Upper lobe of left lung (tissue), 6 donors: Measurements from ENCODE around the gene LMTK3. TPM values are rescaled to one million over a fixed set of nuclear protein-coding genes. Genes with fewer than 3 reads are reported as not detected.

Experiments used
- ATAC-seq, 2 donors: fragments of 200-7000 bp; cut with Tn5 transposase; one replicate each; pipeline ENCODE4 v1.9.1; 2022; ENCODE audit warnings: mild to moderate bottlenecking in 2 of 2, moderate library complexity in 2 of 2; ENCODE audit not compliant: low FRiP score in 2 of 2
- DNase-seq, 2 donors: peaks; one replicate each; pipeline ENCODE4 v3.0.0-alpha.2; 2019 to 2020
- H3K27ac ChIP-seq, 4 donors: fragments of 200-600 bp; sonication (generic); one replicate each; pipeline ENCODE4 v1.5.1; 2016 to 2019
- H3K27me3 ChIP-seq, 4 donors: fragments of 200-600 bp; sonication (generic); one replicate each; pipeline ENCODE4 v1.5.1; 2017 to 2019
- H3K36me3 ChIP-seq, 4 donors: fragments of 200-600 bp; sonication (generic); one replicate each; pipeline ENCODE4 v1.5.1; 2016 to 2019
- H3K4me1 ChIP-seq, 4 donors: fragments of 200-600 bp; sonication (generic); one replicate each; pipeline ENCODE4 v1.5.1; 2018 to 2019
- H3K4me3 ChIP-seq, 4 donors: fragments of 200-600 bp; sonication (generic); one replicate each; pipeline ENCODE4 v1.5.1; 2017 to 2019; ENCODE audit warnings: mild to moderate bottlenecking in 2 of 4, moderate library complexity in 1 of 4
- H3K9me3 ChIP-seq, 4 donors: fragments of 200-600 bp; sonication (generic); one replicate each; pipeline ENCODE4 v1.5.1; 2018 to 2019
- EP300 ChIP-seq, 4 donors: sonication (generic); formaldehyde crosslinking; IDR thresholded peaks; one replicate each; pipeline ENCODE4 v1.5.1; 2017; ENCODE audit warnings: antibody characterized with exemption in 4 of 4, control low read depth in 2 of 4
- POLR2A ChIP-seq, 4 donors: fragments of 450-650 bp; IDR thresholded peaks; one replicate each; pipeline ENCODE4 v1.5.1; 2016 to 2017; ENCODE audit warnings: antibody characterized with exemption in 4 of 4, mild to moderate bottlenecking in 2 of 4
- POLR2AphosphoS5 ChIP-seq, 2 donors: sonication (generic); formaldehyde crosslinking; IDR thresholded peaks; one replicate each; pipeline ENCODE4 v1.5.1; 2017; ENCODE audit warnings: antibody characterized with exemption in 2 of 2
- WGBS, 2 donors: methylation state at CpG; one replicate each; pipeline ENCODE4 v1.1.5; 2017 to 2018; 5-methylcytosine and 5-hydroxymethylcytosine counted together
- total RNA-seq, 6 donors: library from RNA; depleted of rRNA in 4 of 6; stranded (reverse); fragments of >200 nt in 4 of 6; gene quantifications; one replicate each; pipeline versions ENCODE4 v1.1.0 to v1.2.1, GENCODE V29; 2016 to 2021
- TF ChIP-seq, protein P1 (sequence below), 6 experiments: fragments of 450-650 bp in 4 of 6; fragments of 200-600 bp in 2 of 6; sonication (generic) in 2 of 6; IDR thresholded peaks; one replicate each; pipeline ENCODE4 v1.5.1; 2016 to 2019; ENCODE audit warnings: antibody characterized with exemption in 6 of 6
- donor health status: DM: no; HTN: no; CAD: no; lungs with moderate emphysema.
- donor health status: DM: no; HTN: yes; CAD: no; lungs with severe emphysema.

LMTK3 gene
- total RNA-seq, 6 donors from 2014 or later = 4.9 to 45.1 (median 13.1) TPM

DNA sequence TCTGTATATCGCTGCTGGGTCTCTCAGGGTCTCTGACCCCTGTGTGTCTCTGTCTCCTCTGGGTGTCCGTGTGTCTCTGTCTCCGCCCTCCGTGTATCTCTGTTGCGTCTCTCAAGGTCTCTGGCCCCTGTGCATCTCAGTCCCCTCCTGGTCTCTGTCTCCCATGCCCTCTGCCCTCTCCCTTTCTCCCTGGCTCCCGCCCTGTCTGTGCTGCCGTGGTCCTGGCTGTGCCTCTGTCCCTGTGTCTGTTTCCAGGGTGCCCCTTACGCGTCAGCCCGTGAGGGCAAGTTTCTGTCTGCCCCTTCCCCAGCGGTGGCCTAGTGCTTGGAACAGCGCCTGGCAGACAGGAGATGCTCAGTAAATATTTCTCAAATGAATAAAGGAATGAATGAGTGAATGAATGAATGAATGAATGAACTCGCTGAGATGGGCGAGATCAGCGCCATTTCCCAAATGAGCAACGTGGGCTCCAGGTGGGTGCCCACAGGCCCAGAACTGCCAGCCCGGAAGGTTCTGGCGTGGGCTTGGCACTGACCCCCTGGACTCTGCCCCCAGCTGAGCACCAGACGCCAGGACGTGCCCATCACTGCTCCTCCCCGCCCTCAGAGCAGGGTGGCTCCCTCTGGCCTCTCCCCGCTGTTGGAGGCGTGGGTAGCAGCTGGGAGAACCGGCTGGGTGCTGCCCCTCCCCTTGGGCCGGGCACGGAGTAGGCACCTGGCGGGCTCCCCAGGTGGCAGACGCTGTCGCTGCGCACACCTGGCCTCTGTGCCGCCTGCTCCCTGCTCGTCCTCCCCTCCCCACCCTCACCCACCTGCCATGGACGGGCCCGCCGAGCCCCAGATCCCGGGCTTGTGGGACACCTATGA, 40.0 kb upstream of the LMTK3 start, which contains the start of gene SULT2B1:
Gene SULT2B1, plus strand, starts transcription at position 736 of the 866 bp plus-strand sequence. Its CDS starts 81 bp downstream, at position 817.
- no peaks in the 10 kb centered on the region for H3K9me3 ChIP-seq
- no peaks in the 10 kb centered on the region for H3K27me3 ChIP-seq
- H3K4me1 ChIP-seq = peaks cover 0 to 13% (median 8%) of the 10 kb centered on the region in 4 donors
- H3K27ac ChIP-seq = peak within 1 kb of the TSS in 3 of 4 donors; percentile 5 to 35 (median 16)
- no peaks in the 10 kb centered on the region for H3K36me3 ChIP-seq
- peak; percentile 69 to 86 for DNase-seq
- TF ChIP-seq POLR2A (IDR thresholded peaks at IDR 0.05) = peak in 1 of 4 donors; percentile 41
- no peak for TF ChIP-seq POLR2AphosphoS5 (IDR thresholded peaks at IDR 0.05)
- TF ChIP-seq, protein P1, sequence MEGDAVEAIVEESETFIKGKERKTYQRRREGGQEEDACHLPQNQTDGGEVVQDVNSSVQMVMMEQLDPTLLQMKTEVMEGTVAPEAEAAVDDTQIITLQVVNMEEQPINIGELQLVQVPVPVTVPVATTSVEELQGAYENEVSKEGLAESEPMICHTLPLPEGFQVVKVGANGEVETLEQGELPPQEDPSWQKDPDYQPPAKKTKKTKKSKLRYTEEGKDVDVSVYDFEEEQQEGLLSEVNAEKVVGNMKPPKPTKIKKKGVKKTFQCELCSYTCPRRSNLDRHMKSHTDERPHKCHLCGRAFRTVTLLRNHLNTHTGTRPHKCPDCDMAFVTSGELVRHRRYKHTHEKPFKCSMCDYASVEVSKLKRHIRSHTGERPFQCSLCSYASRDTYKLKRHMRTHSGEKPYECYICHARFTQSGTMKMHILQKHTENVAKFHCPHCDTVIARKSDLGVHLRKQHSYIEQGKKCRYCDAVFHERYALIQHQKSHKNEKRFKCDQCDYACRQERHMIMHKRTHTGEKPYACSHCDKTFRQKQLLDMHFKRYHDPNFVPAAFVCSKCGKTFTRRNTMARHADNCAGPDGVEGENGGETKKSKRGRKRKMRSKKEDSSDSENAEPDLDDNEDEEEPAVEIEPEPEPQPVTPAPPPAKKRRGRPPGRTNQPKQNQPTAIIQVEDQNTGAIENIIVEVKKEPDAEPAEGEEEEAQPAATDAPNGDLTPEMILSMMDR (IDR thresholded peaks at IDR 0.05) = peak in 1 of 6 experiments; percentile 9
- no peak for TF ChIP-seq EP300 (IDR thresholded peaks at IDR 0.05)
- WGBS, 2 donors = 68 to 69% methylated on average over 13 to 33 of the region's 36 CpGs
- peak within 1 kb of the TSS; percentile 10 to 36 (median 26) for H3K4me3 ChIP-seq
- peak; percentile 34 to 82 for ATAC-seq

DNA sequence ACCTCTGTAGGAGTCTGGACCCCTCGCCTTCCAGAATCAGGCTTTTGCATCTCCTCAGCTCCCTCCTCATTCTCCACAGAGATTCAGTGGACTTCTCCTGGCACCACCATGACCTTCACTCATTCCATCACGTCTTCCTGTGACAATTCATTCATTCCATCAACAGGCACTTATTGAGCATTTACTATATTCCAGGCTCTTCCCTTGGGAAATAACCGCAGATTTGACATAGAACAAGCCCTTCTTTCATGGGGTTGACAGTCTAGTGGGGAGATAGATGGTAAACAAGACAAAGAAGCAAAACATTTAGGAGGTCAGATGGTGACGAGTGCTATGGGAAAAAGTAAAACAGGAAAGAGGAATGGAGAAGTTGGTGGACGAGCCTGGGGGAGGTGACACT, 37.7 kb upstream of the LMTK3 start:
- TF ChIP-seq EP300 (IDR thresholded peaks at IDR 0.05) = no peak
- Histone ChIP-seq H3K4me1 (peaks cover 0 to 11% (median 8%) of the 10 kb centered on the region in 4 donors), H3K4me3 (no peak overlapping the region), H3K27me3 (no peaks in the 10 kb centered on the region), H3K9me3 (no peaks in the 10 kb centered on the region), H3K27ac (no peak overlapping the region), H3K36me3 (no peaks in the 10 kb centered on the region)
- ATAC-seq = no peak
- no peak for DNase-seq
- 59 to 61% methylated on average over 5 of the region's 5 CpGs for WGBS, 2 donors

DNA sequence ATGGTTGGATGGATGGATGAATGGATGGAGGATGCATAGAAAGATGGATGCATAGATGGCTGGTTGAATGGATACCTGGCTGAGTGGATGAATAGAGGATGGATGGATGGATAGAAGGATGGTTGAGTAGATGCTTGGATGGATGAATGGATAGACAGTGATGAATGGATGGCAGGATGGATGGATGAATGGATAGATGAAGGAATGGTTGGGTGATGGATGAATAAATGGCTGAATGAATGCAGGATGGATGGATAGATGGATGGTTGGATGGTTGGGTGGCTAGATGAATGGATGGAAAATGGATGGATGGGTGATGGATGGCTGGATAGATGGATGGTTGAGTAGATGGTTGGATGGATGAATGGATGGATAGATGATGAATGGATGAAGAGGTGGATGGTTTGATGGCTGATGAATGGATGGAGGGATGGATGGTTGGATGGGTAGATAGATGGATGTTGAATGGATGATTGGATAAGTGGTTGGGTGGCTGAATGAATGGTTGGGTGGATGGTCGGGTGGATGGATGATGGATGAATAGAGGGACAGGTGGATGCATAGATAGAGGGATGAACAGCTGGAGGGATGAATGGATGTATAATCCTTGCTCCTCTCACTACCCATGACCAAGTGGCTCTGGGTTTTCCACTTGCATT, 36.7 kb upstream of the LMTK3 start:
- TF ChIP-seq POLR2A (IDR thresholded peaks at IDR 0.05) (no peak), EP300 (IDR thresholded peaks at IDR 0.05) (no peak), POLR2AphosphoS5 (IDR thresholded peaks at IDR 0.05) (no peak)
- TF ChIP-seq, protein P1 (IDR thresholded peaks at IDR 0.05) = no peak
- Histone ChIP-seq H3K27me3 (no peaks in the 10 kb centered on the region), H3K4me3 (no peak overlapping the region), H3K4me1 (peaks cover 0 to 6% (median 3%) of the 10 kb centered on the region in 4 donors), H3K9me3 (no peaks in the 10 kb centered on the region), H3K27ac (no peak overlapping the region), H3K36me3 (no peaks in the 10 kb centered on the region)
- DNase-seq (no peak), ATAC-seq (no peak)
- 96 to 100% methylated on average over 1 of the region's 1 CpG for WGBS, 2 donors

DNA sequence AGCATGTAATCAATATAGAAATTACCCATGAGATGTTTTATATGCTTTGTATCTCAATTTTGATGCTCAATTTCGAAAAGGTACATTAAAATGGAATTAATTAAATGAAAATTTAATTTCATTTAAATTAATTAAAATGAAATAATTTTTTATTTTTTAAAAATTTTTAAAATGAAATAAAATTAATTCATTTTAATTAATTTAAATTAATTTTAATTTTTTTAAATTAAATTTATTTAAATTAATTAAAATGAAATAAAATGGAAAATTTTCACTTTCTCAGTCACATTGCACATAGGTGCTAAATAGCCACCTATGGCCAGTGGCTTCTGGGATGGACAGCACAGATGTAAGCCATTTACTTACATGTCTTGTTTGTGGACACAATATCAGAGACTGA, 36.1 kb upstream of the LMTK3 start:
- TF ChIP-seq EP300 (IDR thresholded peaks at IDR 0.05) (no peak), POLR2AphosphoS5 (IDR thresholded peaks at IDR 0.05) (no peak), POLR2A (IDR thresholded peaks at IDR 0.05) (no peak)
- TF ChIP-seq, protein P1 (IDR thresholded peaks at IDR 0.05) = no peak
- Histone ChIP-seq H3K4me3 (no peak overlapping the region), H3K4me1 (peaks cover 0 to 11% (median 6%) of the 10 kb centered on the region in 4 donors), H3K27ac (no peak overlapping the region), H3K36me3 (no peaks in the 10 kb centered on the region), H3K27me3 (no peaks in the 10 kb centered on the region), H3K9me3 (no peaks in the 10 kb centered on the region)
- WGBS, 2 donors = 0 to 79% methylated on average over 1 of the region's 1 CpG
- ATAC-seq = no peak
- DNase-seq = no peak
